ENCODE data around the gene SLC2A13.

- no peak for TF ChIP-seq CTCF (IDR thresholded peaks at IDR 0.05)
- TF ChIP-seq POLR2A (IDR thresholded peaks at IDR 0.05): no peak
Observed at GRCh38 chr12:39884616-39885125, 221.2 kb downstream of the SLC2A13 start.
